GM12801 (cell line): Measurements from ENCODE around the gene ENC1.

ENCODE experiments used
- CTCF ChIP-seq: IDR thresholded peaks from one replicate; pipeline ENCODE4 v1.5.1; 2011; ENCODE audit warnings: control low read depth; ENCODE audit not compliant: insufficient read length; ENCODE audit errors: extremely low read depth

ENC1 gene

GRCh38 chr5:74660873-74661272, 20.3 kb upstream of the ENC1 start:
- TF ChIP-seq CTCF, result no peak

GRCh38 chr5:74660140-74660539, 19.6 kb upstream of the ENC1 start:
- TF ChIP-seq CTCF, result no peak

- TF ChIP-seq CTCF, result no peak
Measured at GRCh38 chr5:74659172-74659571, 18.6 kb upstream of the ENC1 start.

GRCh38 chr5:74657165-74657564, 16.6 kb upstream of the ENC1 start:
- TF ChIP-seq CTCF, result no peak

GRCh38 chr5:74655716-74656115, 15.2 kb upstream of the ENC1 start:
- TF ChIP-seq CTCF, result no peak

GRCh38 chr5:74655206-74655605, 14.7 kb upstream of the ENC1 start:
- TF ChIP-seq CTCF, result no peak

GRCh38 chr5:74653991-74654390, 13.5 kb upstream of the ENC1 start:
- no peak for TF ChIP-seq CTCF

GRCh38 chr5:74652576-74652975, 12.0 kb upstream of the ENC1 start:
- TF ChIP-seq CTCF, result no peak
